PC-3 (cell line): ENCODE results near the gene PDIA5. TPM values are rescaled to one million over a fixed set of nuclear protein-coding genes. Genes with fewer than 3 reads are reported as not detected.

Experiments
- ATAC-seq: fragments of 200-7000 bp; cut with Tn5 transposase; 2 replicates; pipeline ENCODE4 v1.9.1; 2020; ENCODE audit warnings: mild to moderate bottlenecking, moderate library complexity
- BruUV-seq: library from RNA; stranded (reverse); fragments of 400-500 nt; replicated peaks from 2 replicates; lab custom pipeline; 2021; lab: Mats Ljungman, UMichigan
- CTCF ChIA-PET: fragments of 300-600 bp; sonication (Branson Sonifier 250); formaldehyde crosslinking; loops from one replicate; lab custom pipeline; 2022; ENCODE audit warnings: antibody characterized with exemption; lab: Charles Lee
- POLR2A ChIA-PET: fragments of 300-600 bp; sonication (Branson Sonifier 250); formaldehyde crosslinking; loops from one replicate; lab custom pipeline; 2022; ENCODE audit warnings: antibody characterized with exemption; ENCODE audit not compliant: unreplicated experiment; lab: Charles Lee
- DNase-seq: peaks from one replicate; pipeline ENCODE4 v3.0.0-alpha.2; 2015
- H2AFZ ChIP-seq: fragments of 300-600 bp; sonication (generic); 2 replicates; pipeline ENCODE4 v1.6.0; 2016; ENCODE audit warnings: antibody characterized with exemption, low read length
- H3F3A ChIP-seq: fragments of 300-600 bp; sonication (generic); one replicate; pipeline ENCODE4 v1.6.0; 2017; ENCODE audit warnings: antibody characterized with exemption, low read length, control low read depth, mild to moderate bottlenecking; ENCODE audit not compliant: unreplicated experiment
- H3K27ac ChIP-seq: fragments of 300-600 bp; sonication (generic); 2 replicates; pipeline ENCODE4 v1.5.1; 2016; ENCODE audit warnings: mild to moderate bottlenecking, low read length
- H3K27me3 ChIP-seq: fragments of 300-600 bp; sonication (generic); 2 replicates; pipeline ENCODE4 v1.6.1; 2016; ENCODE audit warnings: low read length, mixed read lengths
- H3K36me3 ChIP-seq: fragments of 300-600 bp; sonication (generic); 2 replicates; pipeline ENCODE4 v1.6.1; 2016; ENCODE audit warnings: low read depth, mixed run types, low read length, mixed read lengths
- H3K4me1 ChIP-seq: fragments of 300-600 bp; sonication (generic); 2 replicates; pipeline ENCODE4 v1.5.1; 2016; ENCODE audit warnings: low read length; ENCODE audit not compliant: insufficient read depth
- H3K4me2 ChIP-seq: fragments of 300-600 bp; sonication (generic); 2 replicates; pipeline ENCODE4 v1.6.0; 2016; ENCODE audit warnings: low read length
- H3K4me3 ChIP-seq: fragments of 300-600 bp; sonication (generic); 2 replicates; pipeline ENCODE4 v1.5.1; 2016; ENCODE audit warnings: mild to moderate bottlenecking, low read length, mixed read lengths
- H3K79me2 ChIP-seq: fragments of 300-600 bp; sonication (generic); 2 replicates; pipeline ENCODE4 v1.6.1; 2017; ENCODE audit warnings: low read length, mixed read lengths
- H3K9ac ChIP-seq: fragments of 300-600 bp; sonication (generic); 2 replicates; pipeline ENCODE4 v1.6.0; 2016; ENCODE audit warnings: mild to moderate bottlenecking, low read length
- H3K9me2 ChIP-seq: fragments of 300-600 bp; sonication (generic); replicated peaks from 2 replicates; pipeline ENCODE4 v1.6.1; 2016; ENCODE audit warnings: mixed run types, low read length, mixed read lengths
- H3K9me3 ChIP-seq: fragments of 300-600 bp; sonication (generic); 2 replicates; pipeline ENCODE4 v1.6.1; 2016; ENCODE audit warnings: low read length, mixed read lengths
- H4K20me1 ChIP-seq: fragments of 300-600 bp; sonication (generic); 2 replicates; pipeline ENCODE4 v1.6.1; 2016; ENCODE audit warnings: low read length, mixed read lengths
- EZH2 ChIP-seq: fragments of 300-600 bp; sonication (generic); IDR thresholded peaks from one replicate; pipeline ENCODE4 v1.6.1; 2017; ENCODE audit warnings: antibody characterized with exemption, mild to moderate bottlenecking, low read length; ENCODE audit not compliant: unreplicated experiment
- EZH2phosphoT487 ChIP-seq: fragments of 300-600 bp; sonication (generic); IDR thresholded peaks from 2 replicates; pipeline ENCODE4 v1.6.1; 2018; ENCODE audit warnings: mild to moderate bottlenecking, antibody characterized with exemption, low read length, borderline replicate concordance
- intact Hi-C: fragments of 100-400 bp; cut with micrococcal nuclease; formaldehyde crosslinking; loops from 2 replicates; pipeline ENCODE4 v1.9.0; 2023
- total RNA-seq: library from RNA; depleted of rRNA; stranded (reverse); fragments of >200 nt; gene quantifications from 2 replicates; pipeline ENCODE4 v1.2.3, GENCODE V29; 2014
- TF ChIP-seq, protein P1 (sequence below): fragments of 300-600 bp; sonication (generic); conservative IDR thresholded peaks from 2 replicates; pipeline ENCODE4 v1.5.1; 2017; ENCODE audit warnings: antibody characterized with exemption, low read depth, mild to moderate bottlenecking, low read length

Gene PDIA5
- total RNA-seq, 1 experiment from 2014 or later, result 24.6 TPM

- H3F3A ChIP-seq, result no peaks in the 10 kb centered on the region
- H3K4me2 ChIP-seq, result no peak overlapping the region
- peaks cover 30% of the 10 kb centered on the region; the same call in 1 of the 2 replicates for H3K36me3 ChIP-seq
- DNase-seq (no peak), ATAC-seq (no peak)
- no peaks in the 10 kb centered on the region for H3K4me1 ChIP-seq
- H3K9me2 ChIP-seq, result no peaks in the 10 kb centered on the region
- BruUV-seq, result no TSS peak
- H3K4me3 ChIP-seq, result no peak overlapping the region
- TF ChIP-seq, protein P1, sequence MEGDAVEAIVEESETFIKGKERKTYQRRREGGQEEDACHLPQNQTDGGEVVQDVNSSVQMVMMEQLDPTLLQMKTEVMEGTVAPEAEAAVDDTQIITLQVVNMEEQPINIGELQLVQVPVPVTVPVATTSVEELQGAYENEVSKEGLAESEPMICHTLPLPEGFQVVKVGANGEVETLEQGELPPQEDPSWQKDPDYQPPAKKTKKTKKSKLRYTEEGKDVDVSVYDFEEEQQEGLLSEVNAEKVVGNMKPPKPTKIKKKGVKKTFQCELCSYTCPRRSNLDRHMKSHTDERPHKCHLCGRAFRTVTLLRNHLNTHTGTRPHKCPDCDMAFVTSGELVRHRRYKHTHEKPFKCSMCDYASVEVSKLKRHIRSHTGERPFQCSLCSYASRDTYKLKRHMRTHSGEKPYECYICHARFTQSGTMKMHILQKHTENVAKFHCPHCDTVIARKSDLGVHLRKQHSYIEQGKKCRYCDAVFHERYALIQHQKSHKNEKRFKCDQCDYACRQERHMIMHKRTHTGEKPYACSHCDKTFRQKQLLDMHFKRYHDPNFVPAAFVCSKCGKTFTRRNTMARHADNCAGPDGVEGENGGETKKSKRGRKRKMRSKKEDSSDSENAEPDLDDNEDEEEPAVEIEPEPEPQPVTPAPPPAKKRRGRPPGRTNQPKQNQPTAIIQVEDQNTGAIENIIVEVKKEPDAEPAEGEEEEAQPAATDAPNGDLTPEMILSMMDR, result no peak
- TF ChIP-seq EZH2, result no peak
- no peak for TF ChIP-seq EZH2phosphoT487
- POLR2A ChIA-PET, result interaction anchor here (0.5 to 0.6 kb wide), 2 partner anchors 70 to 207 kb away, joined by 3 to 17 read pairs; no protein-coding TSS in a partner anchor
- no peaks in the 10 kb centered on the region for H3K9me3 ChIP-seq
- CTCF ChIA-PET, result no interaction called here
- H2AFZ ChIP-seq, result no peak overlapping the region
- no peaks in the 10 kb centered on the region for H3K27me3 ChIP-seq
- H3K9ac ChIP-seq, result no peak overlapping the region
- H3K79me2 ChIP-seq, result peaks cover 42% of the 10 kb centered on the region
- peaks cover 7% of the 10 kb centered on the region; the same call in 1 of the 2 replicates for H4K20me1 ChIP-seq
- intact Hi-C loops, result no loop called here
- H3K27ac ChIP-seq, result no peak overlapping the region
Observed at GRCh38 chr3:123092243-123092642, 25.4 kb downstream of the PDIA5 start.

GRCh38 chr3:123093696-123094095 lies 26.9 kb downstream of the PDIA5 start:
- ATAC-seq, result no peak

More at GRCh38 chr3:123093696-123094095, 26.9 kb downstream of the PDIA5 start:
- Histone ChIP-seq H3K9me2 (no peaks in the 10 kb centered on the region), H4K20me1 (no peaks in the 10 kb centered on the region; the same call in 1 of the 2 replicates), H3K9me3 (no peaks in the 10 kb centered on the region), H3K4me2 (no peak overlapping the region), H3K4me1 (no peaks in the 10 kb centered on the region), H3K27ac (no peak overlapping the region), H3K79me2 (peaks cover 27% of the 10 kb centered on the region), H3K9ac (no peak overlapping the region), H2AFZ (no peak overlapping the region), H3K36me3 (peaks cover 35% of the 10 kb centered on the region; the same call in 1 of the 2 replicates), H3F3A (no peaks in the 10 kb centered on the region), H3K27me3 (no peaks in the 10 kb centered on the region), H3K4me3 (no peak overlapping the region)
- POLR2A ChIA-PET, result no interaction called here
- BruUV-seq, result TSS peak; percentile 21
- DNase-seq, result no peak
- CTCF ChIA-PET, result no interaction called here
- intact Hi-C loops, result no loop called here
- no peak for TF ChIP-seq EZH2
- no peak for TF ChIP-seq EZH2phosphoT487
- TF ChIP-seq, protein P1, result no peak
